Panc1 (cell line): ENCODE data around the gene CNN2. TPM values are rescaled to one million over a fixed set of nuclear protein-coding genes. Genes with fewer than 3 reads are reported as not detected.

Experiments used
- ATAC-seq: fragments of 200-7000 bp; cut with Tn5 transposase; 2 replicates; pipeline ENCODE4 v1.9.1; 2020; ENCODE audit warnings: mild to moderate bottlenecking, moderate library complexity
- BruUV-seq: library from RNA; stranded (reverse); fragments of 400-500 nt; replicated peaks from 2 replicates; lab custom pipeline; 2021; lab: Mats Ljungman, UMichigan
- CTCF ChIA-PET: fragments of 300-600 bp; sonication (Branson Sonifier 250); formaldehyde crosslinking; loops from one replicate; lab custom pipeline; 2022; ENCODE audit warnings: antibody characterized with exemption; lab: Charles Lee
- POLR2A ChIA-PET: fragments of 300-600 bp; sonication (Branson Sonifier 250); formaldehyde crosslinking; loops from one replicate; lab custom pipeline; 2022; ENCODE audit warnings: antibody characterized with exemption; lab: Charles Lee
- DNase-seq: peaks from one replicate; pipeline ENCODE4 v3.0.0-alpha.2; 2010; ENCODE audit warnings: low read depth, low spot score
- H3K27ac ChIP-seq: 2 replicates; pipeline ENCODE4 v1.5.1; 2011; ENCODE audit warnings: mild to moderate bottlenecking, low read length, inconsistent platforms
- H3K27me3 ChIP-seq: fragments of 200-500 bp; sonication (Bioruptor generic); 2 replicates; pipeline ENCODE4 v1.6.0; 2014; ENCODE audit warnings: low read length, inconsistent platforms; ENCODE audit not compliant: control insufficient read depth, insufficient read depth
- H3K36me3 ChIP-seq: fragments of 200-500 bp; sonication (Bioruptor generic); 2 replicates; pipeline ENCODE4 v1.5.1; 2014; ENCODE audit warnings: inconsistent platforms, mild to moderate bottlenecking, low read length, moderate library complexity; ENCODE audit not compliant: control insufficient read depth, insufficient read depth
- H3K4me1 ChIP-seq: 2 replicates; pipeline ENCODE4 v1.5.1; 2011; ENCODE audit warnings: inconsistent platforms, mild to moderate bottlenecking, low read length, moderate library complexity; ENCODE audit not compliant: control insufficient read depth, insufficient read depth
- H3K4me3 ChIP-seq, 2 experiments: 2 replicates each; pipeline ENCODE4 v1.5.1; 2011 to 2012; ENCODE audit warnings: low read depth in 2 of 2, low read length in 2 of 2, mild to moderate bottlenecking in 2 of 2, inconsistent platforms in 1 of 2, moderate library complexity in 1 of 2
- H3K9me3 ChIP-seq: fragments of 200-500 bp; sonication (Bioruptor generic); 2 replicates; pipeline ENCODE4 v1.5.1; 2014; ENCODE audit warnings: low read depth, mild to moderate bottlenecking, inconsistent platforms, low read length, moderate library complexity; ENCODE audit not compliant: control insufficient read depth, insufficient read depth
- CTCF ChIP-seq: fragments of 450-650 bp; IDR thresholded peaks from 2 replicates; pipeline ENCODE4 v1.5.1; 2017; ENCODE audit warnings: mild to moderate bottlenecking
- POLR2AphosphoS5 ChIP-seq: IDR thresholded peaks from 2 replicates; pipeline ENCODE4 v1.6.1; 2012; ENCODE audit warnings: mild to moderate bottlenecking, low read depth, low read length, moderate library complexity
- REST ChIP-seq, 2 experiments: IDR thresholded peaks; 2 replicates each; pipeline ENCODE4 v1.6.1; 2011 to 2012; ENCODE audit warnings: low read depth in 2 of 2, control low read depth in 1 of 2, low read length in 1 of 2, mild to moderate bottlenecking in 1 of 2, moderate library complexity in 1 of 2; ENCODE audit not compliant: insufficient read depth in 1 of 2
- SIN3A ChIP-seq: IDR thresholded peaks from 2 replicates; pipeline ENCODE4 v1.6.1; 2012; ENCODE audit warnings: low read depth, mild to moderate bottlenecking, low read length, moderate library complexity, borderline replicate concordance; ENCODE audit not compliant: insufficient read depth
- TCF7L2 ChIP-seq: IDR thresholded peaks from 2 replicates; pipeline ENCODE4 v1.6.1; 2011; ENCODE audit warnings: mild to moderate bottlenecking, low read depth, low read length, inconsistent platforms
- in situ Hi-C: cut with HindIII; loops from 2 replicates; pipeline ENCODE4 v1.10.0; 2016; ENCODE audit warnings: low sequenced_read_pairs, low pct_unique_long_range_greater_than_20kb
- intact Hi-C: fragments of 100-400 bp; cut with micrococcal nuclease; formaldehyde crosslinking; loops from one replicate; pipeline ENCODE4 v1.10.0; 2022; ENCODE audit not compliant: unreplicated experiment
- total RNA-seq: library from RNA; stranded (reverse); gene quantifications from one replicate; pipeline ENCODE4 v1.2.1, GENCODE V29; 2021; ENCODE audit not compliant: unreplicated experiment

Gene CNN2
- total RNA-seq, 1 experiment from 2014 or later = 203 TPM

GRCh38 chr19:1066748-1067340 lies 40.4 kb downstream of the CNN2 start, which contains the start of gene ARHGAP45:
ARHGAP45 (plus strand) TSS chr19:1067167; CDS start chr19:1067406, 239 bp downstream.
- DNase-seq (no peak), ATAC-seq (peak; percentile 8)
- Histone ChIP-seq H3K4me3 (peak within 1 kb of the TSS; percentile 45 to 59), H3K4me1 (peaks cover 17% of the 10 kb centered on the region), H3K27me3 (no peaks in the 10 kb centered on the region), H3K9me3 (no peaks in the 10 kb centered on the region), H3K36me3 (no peaks in the 10 kb centered on the region; the same call in 1 of the 2 replicates), H3K27ac (peak within 1 kb of the TSS; percentile 66)
- ChIA-PET POLR2A (no interaction called here), CTCF (no interaction called here)
- BruUV-seq = no TSS peak
- TF ChIP-seq POLR2AphosphoS5 (no peak), SIN3A (0 out of 2 replicates have a peak, but pooled peaks have one; percentile 35)
- intact Hi-C loops (no loop called here), in situ Hi-C loops (no loop called here)

- no peaks in the 10 kb centered on the region; the same call in 1 of the 2 replicates for H3K36me3 ChIP-seq
- in situ Hi-C loops (no loop called here), intact Hi-C loops (no loop called here)
- BruUV-seq = no TSS peak
- TF ChIP-seq SIN3A (no peak), REST (IDR thresholded peaks at IDR 0.05; ENCODE audit: insufficient read depth in 1 of 2, low read depth in 2 of 2, low read length in 1 of 2) (no peak), TCF7L2 (no peak), CTCF (no peak), POLR2AphosphoS5 (no peak)
- peak overlapping the region; percentile 57 for H3K27ac ChIP-seq
- ChIA-PET POLR2A (no interaction called here), CTCF (no interaction called here)
- peaks cover 17% of the 10 kb centered on the region for H3K4me1 ChIP-seq
- H3K27me3 ChIP-seq = no peaks in the 10 kb centered on the region
- ATAC-seq (peak; percentile 7; the same call in 1 of the 2 replicates), DNase-seq (no peak)
- no peaks in the 10 kb centered on the region for H3K9me3 ChIP-seq
- peak overlapping the region; percentile 45 to 59 for H3K4me3 ChIP-seq
Observed at GRCh38 chr19:1067341-1067957, 41.0 kb downstream of the CNN2 start.
